GM19324 (cell line): ENCODE measurements around the gene GRXCR2.
"Not testable (repeated sequence)": the region's sequence is repeated elsewhere in the genome, so short reads cannot be mapped to it uniquely, and the experiment has no call there.

Experiments
- ATAC-seq: cut with Tn5 transposase; IDR thresholded peaks from one replicate; pipeline ENCODE4 v1.9.1; 2021; ENCODE audit warnings: mild to moderate bottlenecking, moderate library complexity; ENCODE audit not compliant: unreplicated experiment, low FRiP score

Gene GRXCR2

GRCh38 chr5:145840458-145841132, 32.2 kb downstream of the GRXCR2 start:
- no peak for ATAC-seq

GRCh38 chr5:145838276-145838675, 34.5 kb downstream of the GRXCR2 start:
- no peak for ATAC-seq

DNA sequence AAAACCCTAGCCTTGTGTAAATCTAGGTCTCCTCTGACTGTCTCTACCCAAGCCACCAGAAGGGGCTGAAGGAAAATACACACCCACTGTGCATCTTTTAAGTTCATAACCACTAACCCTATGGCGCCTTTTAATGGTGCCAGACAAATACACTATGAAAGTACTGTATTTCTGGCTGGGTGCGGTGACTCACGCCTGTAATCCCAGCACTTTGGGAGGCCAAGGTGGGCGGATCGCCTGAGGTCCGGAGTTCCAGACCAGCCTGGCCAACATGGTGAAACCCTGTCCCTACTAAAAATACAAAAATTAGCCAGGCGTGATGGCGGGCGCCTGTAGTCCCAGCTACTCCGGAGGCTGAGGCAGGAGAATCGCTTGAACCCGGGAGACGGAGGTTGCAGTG, 36.6 kb downstream of the GRXCR2 start:
- not testable (repeated sequence) for ATAC-seq

GRCh38 chr5:145835848-145836239, 37.0 kb downstream of the GRXCR2 start:
- ATAC-seq: no peak

DNA sequence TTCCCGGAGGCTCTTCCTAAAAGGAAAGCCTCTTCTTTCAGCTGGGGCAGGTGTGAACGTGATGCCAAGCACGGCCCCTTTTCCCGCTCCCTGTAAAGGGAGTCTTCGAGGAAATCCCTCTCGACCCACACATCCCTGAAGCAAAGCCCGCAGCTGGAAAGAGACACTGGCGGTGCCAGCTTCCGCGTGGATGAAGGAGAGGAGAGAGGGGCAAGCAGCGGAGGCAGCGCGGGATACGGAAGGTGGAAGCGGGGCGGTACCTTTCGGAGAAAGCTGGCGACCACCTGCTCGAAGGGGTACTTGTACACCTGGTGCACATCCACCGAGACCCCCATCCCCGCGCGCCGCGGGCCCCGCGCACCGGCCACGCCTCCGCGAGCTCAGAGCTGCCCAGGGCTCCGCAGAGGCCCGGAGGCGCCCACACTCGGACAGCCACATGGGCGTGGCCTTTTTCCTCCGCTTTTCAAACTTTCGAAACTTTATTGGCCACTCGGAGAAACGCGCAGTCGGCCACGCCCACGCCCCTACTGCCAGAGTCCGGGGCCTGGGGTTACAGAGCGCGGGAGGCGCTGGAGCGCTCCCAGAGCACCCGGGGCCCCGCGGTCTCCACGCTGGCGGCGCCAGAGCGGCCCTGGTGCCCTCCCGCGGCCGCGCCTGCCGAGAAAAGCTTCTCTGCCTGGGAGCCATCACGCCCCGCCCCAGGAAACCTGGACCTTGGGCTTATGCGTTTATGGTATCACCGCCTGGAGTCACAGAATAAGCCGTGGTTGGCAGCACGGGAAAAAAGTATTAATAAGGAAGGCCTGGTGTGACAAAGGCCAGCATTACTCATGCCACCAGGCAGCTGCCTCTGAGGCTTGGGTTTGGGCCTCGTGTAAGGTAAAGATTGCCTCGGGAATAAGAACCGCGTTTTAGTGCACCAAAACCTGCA, 37.6 kb downstream of the GRXCR2 start, which contains the start of gene PRELID2:
Gene PRELID2 (minus strand): TSS at position 426 of the 931 bp plus-strand sequence. CDS start 91 bp downstream, at position 335.
- ATAC-seq: peak; percentile 89

- ATAC-seq: peak; percentile 5
These were observed 38.3 kb downstream of the GRXCR2 start for GRCh38 chr5:145834554-145834916.

DNA sequence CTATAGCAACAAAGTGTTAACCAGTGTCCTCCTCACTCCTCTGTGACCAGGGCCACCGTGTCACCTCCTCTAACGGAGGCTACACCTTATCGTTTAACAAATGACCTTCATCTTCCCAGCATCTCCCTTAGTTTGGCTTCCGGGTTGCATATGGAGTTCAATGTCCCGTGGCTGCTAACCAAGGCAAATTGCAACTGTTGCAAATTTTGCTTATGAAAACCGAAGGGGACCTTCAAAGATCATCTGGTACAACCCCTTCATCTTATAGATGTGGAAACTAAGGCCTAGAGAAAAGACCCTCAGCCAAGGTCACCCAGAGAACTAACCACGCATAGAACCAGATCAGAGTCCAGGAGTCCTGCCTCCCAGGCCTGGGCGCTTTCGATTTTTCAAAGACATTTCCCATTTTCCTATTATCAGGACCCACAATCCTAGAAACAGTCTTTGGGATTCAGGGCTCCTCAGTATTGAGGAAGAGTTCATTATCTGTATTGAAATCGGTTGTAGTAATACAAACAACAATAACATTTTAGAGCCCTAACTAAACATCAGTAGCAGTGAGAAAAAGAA, 39.1 kb downstream of the GRXCR2 start:
- ATAC-seq: no peak

GRCh38 chr5:145830594-145830993, 42.2 kb downstream of the GRXCR2 start:
- ATAC-seq: no peak

- no peak for ATAC-seq
These were observed 43.0 kb downstream of the GRXCR2 start for GRCh38 chr5:145829708-145830361.

DNA sequence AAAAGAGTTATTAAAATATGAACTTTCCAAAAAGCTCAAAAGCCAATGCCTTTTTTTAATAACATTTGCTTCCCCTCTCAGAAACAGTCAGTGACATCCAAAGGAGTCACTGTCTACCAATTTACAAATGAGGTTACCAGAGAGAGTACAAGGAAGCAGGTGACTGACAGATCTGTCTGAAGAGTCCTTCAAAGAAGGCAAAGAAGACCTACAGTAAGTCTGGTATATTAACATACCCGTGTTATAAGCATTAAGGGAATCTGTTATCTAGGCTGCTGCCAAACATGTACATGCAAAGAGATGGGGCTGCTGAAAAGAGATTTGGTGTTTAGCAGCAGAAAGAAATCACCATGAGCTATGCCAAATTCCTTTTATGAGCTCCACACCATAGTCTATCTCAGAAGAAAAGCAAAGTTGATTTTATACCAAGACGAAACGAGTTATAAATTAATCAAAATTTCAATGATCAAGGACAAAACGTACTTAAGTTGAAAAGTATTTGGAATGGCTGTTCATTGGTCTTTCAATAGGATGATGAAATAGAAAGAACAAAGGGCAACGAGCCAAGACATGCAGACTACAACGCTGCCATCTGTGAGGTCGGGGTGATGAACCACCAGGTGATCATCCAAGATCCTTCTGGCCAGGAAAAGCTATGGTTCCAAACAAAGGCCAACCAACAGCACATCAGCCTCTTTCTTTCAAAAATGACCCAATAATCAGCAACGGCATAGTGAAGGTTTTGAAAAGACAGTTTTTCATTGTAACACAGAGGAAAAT, 45.7 kb downstream of the GRXCR2 start:
- ATAC-seq: no peak

DNA sequence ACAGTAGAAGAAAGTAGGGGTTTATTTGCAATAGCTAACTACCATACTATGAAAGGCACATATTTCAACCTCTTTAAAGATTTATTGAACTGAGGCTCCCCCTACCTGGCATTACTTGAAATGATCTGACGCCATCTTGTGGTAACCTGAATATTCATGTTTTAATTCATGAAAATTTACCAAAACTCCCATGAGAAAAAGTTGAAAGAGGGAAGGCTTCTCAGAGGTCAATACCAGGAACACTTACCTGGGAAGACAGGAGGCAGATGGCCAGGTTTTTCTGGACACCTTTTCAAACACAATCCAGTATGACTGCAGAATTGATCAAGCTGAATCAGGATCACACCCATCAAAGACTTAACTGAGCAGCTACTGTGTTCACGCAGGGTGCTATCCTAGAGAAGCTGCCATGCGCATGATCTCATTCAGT, 47.0 kb downstream of the GRXCR2 start:
- ATAC-seq: no peak

DNA sequence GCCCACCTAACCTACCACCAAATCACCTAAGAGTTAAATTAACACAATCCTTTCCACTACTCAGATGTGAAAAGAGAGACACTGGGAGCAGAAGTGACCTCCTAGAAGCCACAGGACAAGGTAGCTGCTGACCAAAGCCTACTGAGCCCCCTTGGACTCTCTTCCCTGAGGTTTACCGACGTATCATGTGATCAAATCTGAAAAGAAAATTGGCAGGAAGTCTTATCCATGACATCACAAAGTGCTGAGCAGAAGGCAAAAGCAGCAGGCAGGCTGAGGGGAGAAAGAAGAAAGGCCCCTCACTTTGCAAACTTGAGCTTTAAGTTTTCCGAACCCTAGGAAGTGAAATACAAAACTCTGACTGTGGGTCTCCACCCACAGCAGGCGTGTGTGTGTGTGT, 48.8 kb downstream of the GRXCR2 start:
- ATAC-seq: no peak

DNA sequence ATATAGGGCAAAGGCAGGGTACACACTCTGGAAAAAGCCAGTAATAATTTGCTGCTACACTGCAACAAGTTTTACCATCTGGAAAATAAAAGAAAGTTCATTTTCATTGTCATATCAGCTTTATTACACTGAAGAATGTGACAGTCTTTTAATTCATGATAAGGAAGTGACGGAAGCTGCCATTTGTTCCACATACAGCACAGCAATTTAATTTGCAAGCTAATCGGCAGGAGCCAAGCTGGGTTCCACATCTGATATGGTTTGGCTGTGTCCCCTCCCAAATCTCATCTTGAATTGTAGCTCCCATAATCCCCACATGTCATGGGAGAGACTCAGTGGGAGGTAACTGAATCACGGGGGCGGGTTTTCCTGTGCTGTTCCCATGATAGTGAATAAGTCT, 54.2 kb downstream of the GRXCR2 start:
- no peak for ATAC-seq

DNA sequence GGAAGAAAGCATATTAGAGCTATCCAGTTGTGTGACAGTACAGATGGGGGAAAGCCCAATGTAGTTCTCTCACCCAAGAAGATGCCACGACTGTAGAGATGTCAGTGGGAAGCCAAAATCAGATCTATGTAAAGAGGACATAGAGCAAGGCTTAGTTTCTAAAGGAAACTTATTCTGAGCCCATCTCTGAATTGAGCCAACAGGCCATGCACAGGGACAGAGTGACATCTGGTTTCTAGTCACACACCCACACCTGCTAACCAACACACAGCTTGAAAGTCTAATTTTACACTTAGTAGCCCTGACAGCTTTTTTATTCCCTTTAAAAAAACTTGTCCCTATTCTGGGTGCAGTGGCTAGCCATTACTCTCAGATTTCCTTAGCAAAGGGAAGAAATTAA, 59.9 kb downstream of the GRXCR2 start:
- ATAC-seq: no peak

DNA sequence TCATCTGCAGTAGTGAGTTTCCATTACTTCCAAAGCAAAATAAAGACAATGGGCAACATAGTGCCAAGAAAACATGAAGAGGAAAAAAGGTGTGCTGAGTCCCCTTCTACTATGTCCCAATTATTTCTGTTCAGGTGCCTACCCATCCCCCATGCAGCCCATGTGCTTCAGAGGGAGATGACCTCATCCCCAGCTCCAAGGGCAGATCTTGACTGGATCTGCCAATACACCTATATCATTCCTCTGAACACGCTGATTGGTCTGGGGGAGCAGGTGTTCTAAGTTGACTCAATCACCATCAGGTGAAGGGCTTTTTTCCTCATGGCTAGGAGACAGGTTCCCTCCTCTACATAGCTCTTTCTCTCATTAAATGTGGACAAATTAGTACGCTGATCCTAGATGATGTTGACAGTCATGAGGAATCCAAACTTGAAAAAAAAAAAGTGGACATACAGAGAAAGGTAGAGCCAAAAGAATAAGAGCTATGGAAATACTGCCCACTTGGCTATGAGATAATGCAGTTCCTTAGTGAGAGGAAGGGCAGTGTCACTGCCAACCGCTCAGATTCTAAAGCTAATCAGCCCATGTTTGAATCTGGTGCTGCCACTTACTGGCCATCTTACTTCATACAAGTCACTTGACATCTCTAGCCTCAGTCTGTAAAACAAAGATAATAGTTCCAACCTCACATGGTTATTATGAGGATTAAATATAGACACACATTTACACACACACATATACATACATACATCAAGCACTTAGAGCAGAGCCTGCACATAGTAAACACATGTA, 60.8 kb downstream of the GRXCR2 start:
- ATAC-seq: no peak
